NB4 (cell line): Measurements from ENCODE around the gene CDC42EP3.

Experiments used
- CTCF ChIP-seq: IDR thresholded peaks from one replicate; pipeline ENCODE4 v1.5.1; 2012; ENCODE audit warnings: low read depth, low read length
- MAX ChIP-seq: IDR thresholded peaks from 2 replicates; pipeline ENCODE4 v1.6.1; 2011; ENCODE audit warnings: low read depth, low read length
- MYC ChIP-seq: IDR thresholded peaks from 2 replicates; pipeline ENCODE4 v1.6.1; 2011; ENCODE audit warnings: low read depth, low read length
- POLR2A ChIP-seq: IDR thresholded peaks from 2 replicates; pipeline ENCODE4 v1.6.1; 2011; ENCODE audit warnings: mild to moderate bottlenecking; ENCODE audit not compliant: insufficient read length; ENCODE audit errors: extremely low read depth

DNA sequence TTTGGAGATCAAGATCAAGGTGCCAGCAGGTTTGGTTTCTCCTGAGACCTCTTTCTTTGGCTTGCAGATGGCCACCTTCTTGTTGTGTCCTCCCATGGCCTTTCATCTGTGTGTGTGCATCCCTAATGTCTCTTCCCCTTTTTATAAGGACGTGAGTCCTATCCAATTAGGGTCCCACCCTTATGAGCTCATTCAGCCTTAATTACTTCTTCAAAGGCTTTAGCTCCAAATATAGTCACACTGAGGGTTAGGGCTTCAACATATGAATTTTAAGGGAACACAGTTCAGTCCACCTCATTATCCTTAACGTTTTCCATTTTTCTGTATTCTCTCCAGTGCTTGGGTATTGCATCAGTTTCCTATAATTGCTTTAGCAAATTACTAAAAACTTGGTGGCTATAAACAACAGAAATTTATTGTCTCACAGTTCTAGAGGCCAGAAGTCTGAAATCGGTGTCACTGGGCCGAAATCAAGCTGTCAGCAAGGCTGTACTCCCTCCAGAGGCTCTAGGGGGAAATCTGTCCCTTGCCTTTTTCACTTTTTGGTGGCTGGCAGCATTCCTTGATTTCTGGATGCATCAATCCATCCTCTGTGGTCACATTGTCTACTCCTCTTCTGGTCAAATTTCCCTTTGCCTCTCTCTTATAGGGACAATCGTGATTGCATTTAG lies 34.1 kb downstream of the CDC42EP3 start:
- TF ChIP-seq CTCF (no peak), MAX (no peak), POLR2A (no peak), MYC (no peak)
